NCI-H226 (cell line): ENCODE data around the gene BACH2.
"Not testable (repeated sequence)": the region's sequence is repeated elsewhere in the genome, so short reads cannot be mapped to it uniquely, and the experiment has no call there.

Experiments
- DNase-seq: peaks from one replicate; pipeline ENCODE4 v3.0.0-alpha.2; 2015

The BACH2 gene

GRCh38 chr6:90179190-90180169 is 117.2 kb downstream of the BACH2 start:
- no peak for DNase-seq

GRCh38 chr6:90178384-90178855 is 118.2 kb downstream of the BACH2 start:
- DNase-seq, result no peak

GRCh38 chr6:90177544-90178383 is 118.9 kb downstream of the BACH2 start:
- no peak for DNase-seq

GRCh38 chr6:90175627-90176538 is 120.8 kb downstream of the BACH2 start:
- no peak for DNase-seq

- no peak for DNase-seq
Measured at GRCh38 chr6:90173262-90173925, 123.2 kb downstream of the BACH2 start.

GRCh38 chr6:90170601-90171000 is 126.0 kb downstream of the BACH2 start:
- DNase-seq, result no peak

- no peak for DNase-seq
Measured at GRCh38 chr6:90169374-90169773, 127.3 kb downstream of the BACH2 start.

- peak; percentile 87 for DNase-seq
Measured at GRCh38 chr6:90168693-90169131, 127.9 kb downstream of the BACH2 start.

GRCh38 chr6:90167514-90168379 is 128.9 kb downstream of the BACH2 start:
- peak; percentile 3 for DNase-seq

GRCh38 chr6:90166155-90166924 is 130.3 kb downstream of the BACH2 start:
- not testable (repeated sequence) for DNase-seq

- no peak for DNase-seq
Measured at GRCh38 chr6:90162648-90163387, 133.8 kb downstream of the BACH2 start.

- no peak for DNase-seq
Measured at GRCh38 chr6:90160013-90160412, 136.6 kb downstream of the BACH2 start.

- no peak for DNase-seq
Measured at GRCh38 chr6:90159452-90159851, 137.2 kb downstream of the BACH2 start.

GRCh38 chr6:90158936-90159335 is 137.7 kb downstream of the BACH2 start:
- no peak for DNase-seq

- no peak for DNase-seq
Measured at GRCh38 chr6:90157441-90157840, 139.2 kb downstream of the BACH2 start.

- DNase-seq, result peak; percentile 66
Measured at GRCh38 chr6:90156861-90157260, 139.8 kb downstream of the BACH2 start.

- DNase-seq, result no peak
Measured at GRCh38 chr6:90154755-90155470, 141.7 kb downstream of the BACH2 start.
